Measurements from ENCODE around the gene IMMP2L.

The IMMP2L gene

DNA sequence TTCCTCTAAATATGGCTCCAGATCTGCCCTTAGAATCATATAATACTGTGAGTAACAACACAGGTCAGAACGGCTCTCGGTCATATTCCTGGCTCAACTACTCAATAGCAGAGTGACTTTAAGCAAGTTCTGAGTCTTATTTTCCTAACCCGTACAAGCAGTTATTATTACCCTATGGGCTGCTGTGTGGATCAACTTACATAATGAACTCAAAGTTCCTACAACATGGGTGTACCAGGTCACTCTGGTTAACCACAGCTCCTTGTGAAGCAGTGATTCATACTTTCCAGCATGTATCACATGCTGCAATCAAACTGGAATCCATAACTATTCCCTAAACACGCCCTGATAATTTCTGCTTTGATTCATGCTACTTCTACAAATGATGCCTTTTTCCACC is 364.0 kb downstream of the IMMP2L start:
- DNase-seq, result no peak

DNA sequence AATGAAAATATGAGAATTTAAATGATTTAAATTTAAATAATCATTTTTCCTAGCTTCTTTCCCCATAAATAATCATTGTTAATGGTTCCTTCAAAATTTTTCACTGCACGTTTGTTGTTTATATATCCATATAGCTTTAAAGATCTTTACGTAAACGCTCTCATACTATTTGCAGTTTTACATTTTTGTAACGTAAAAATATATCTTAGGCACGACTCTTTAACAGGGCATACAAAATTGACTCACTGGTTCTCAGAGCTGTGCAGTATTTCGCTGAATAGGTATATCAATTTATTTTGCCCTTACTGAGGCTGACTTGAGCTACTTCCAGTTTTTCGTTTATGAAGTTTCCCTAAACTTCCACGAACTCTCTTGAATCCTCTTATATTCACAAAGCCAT is 365.6 kb downstream of the IMMP2L start:
- no peak for DNase-seq

DNA sequence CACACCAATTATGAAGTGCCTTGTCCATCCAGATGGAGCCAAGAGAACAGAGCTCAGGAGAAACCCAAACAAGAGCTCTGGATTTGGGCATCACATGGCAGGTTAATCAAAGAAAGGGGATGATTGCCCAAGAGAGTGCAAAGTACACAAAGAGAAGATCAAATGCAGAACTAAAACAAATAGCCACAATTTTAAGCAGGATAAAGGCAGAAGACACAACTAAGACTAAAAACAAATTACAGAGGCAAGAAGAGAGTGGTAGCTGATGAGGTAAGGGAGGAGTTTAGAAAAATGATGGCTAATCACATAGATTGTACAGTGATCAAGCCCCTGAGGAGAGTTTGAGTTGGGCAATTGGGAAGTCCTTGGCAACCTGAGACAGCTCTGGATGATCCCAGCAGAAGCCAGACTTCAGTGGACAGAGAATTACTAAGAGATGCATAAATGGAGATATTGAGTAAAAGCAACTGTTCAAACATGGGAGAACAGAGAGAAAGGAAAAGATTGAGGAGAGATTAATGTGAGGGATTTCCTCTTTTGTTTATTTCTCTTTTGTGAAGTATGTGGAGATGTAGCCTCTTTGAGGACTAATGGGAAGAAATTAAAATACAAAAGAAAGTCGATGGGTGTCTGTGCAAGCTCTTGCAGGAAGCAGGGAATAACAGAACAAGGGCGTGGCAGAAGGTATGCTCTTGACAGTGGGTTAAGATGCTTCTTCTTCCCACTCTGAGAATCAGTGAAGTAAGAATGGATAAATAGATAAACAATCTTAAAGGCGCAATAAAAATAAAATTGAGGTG is 369.5 kb downstream of the IMMP2L start:
- DNase-seq, result no peak

DNA sequence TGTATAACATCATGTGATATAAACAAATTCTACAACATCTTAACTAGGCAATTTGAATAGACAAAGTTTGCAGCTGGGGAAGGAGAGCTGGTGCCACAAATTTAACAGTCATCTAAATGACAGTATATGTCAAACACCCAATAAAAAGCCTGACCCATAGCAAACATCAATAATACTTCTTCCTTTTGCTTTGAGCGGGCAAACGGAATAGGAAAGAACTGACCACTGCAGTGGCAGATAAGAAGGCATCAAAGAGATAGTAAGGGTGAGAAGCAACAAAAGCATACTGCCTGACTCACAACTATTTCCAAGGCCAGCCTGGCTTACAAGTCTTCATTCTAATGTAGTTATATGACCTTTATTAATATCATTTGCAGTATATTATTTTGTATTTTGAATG is 371.5 kb downstream of the IMMP2L start:
- DNase-seq, result no peak

DNA sequence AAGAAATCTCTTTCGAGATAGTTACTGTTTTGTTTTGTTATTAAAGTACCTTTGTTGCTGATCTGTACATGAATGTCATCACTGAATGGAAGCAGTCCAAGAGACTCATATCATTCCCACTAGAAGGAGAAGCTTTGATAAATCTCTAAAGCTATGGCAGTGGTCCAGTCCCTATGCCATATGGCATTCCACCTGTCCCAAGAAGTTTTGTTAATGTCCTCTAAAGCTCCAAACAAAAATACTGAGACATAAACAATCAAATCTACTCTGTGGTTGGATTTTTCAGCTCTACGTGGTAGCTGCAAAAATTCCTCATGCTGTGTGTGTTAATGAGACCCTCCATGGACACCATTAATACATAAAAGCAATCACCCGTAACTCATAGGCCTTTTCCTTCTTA is 377.3 kb downstream of the IMMP2L start:
- DNase-seq, result no peak

DNA sequence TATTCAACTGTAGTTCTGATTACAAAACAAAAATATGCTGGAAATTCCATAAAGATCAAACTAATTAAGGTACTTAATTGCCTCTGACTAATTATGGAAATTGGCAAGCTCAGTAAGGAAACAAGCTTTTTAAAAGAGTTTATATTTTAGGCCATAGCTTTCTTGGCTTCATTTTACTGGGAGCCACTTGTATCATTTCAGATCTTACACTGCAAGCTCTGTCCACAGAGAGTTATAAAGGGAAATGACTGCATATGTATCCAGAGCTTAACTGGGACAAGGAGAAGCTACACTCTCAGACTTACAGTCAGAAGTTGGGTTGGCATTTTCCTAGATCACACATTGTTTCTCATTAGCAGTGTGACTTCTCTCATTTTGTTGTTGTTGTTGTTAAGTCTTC is 379.0 kb downstream of the IMMP2L start:
- no peak for DNase-seq

DNA sequence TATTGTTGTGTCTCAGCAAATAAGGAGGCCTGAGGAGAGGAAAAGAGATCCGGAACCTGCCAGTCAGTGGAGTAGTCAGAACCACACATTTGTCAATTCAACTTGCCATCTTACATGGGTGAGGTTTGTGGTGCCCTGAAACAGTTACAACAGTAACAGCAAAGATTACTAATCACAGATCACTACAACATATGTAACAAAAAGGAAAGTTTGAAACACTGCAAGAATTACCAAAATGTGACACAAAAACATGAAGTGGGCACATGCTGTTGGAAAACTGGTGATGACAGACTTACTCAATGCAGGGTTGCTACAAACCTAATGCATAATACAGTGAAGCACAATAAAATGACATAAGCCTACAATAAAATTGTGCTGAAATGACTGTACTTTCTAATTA is 382.0 kb downstream of the IMMP2L start:
- DNase-seq, result no peak

DNA sequence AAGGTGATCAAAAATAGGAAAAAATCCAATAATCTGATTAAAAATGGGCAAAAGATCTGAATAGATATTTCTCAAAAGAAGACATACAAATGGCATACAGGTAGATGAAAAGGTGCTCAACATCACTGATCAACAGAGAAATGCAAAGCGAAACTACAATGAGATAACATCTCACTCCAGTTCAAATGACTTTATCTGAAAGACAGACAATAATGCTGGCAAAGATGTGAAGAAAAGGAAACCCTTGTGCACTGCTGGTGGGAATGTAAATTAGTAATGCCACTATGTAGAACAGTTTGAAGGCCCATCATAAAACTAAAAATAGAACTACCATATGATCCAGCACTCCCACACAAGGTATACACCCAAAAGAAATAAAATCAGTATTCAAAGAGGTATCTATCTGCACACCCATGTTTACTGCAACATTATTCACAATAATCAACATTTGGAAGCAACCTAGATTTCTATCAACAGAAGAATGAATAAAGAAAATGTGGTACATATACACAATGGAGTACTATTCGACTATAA is 386.3 kb downstream of the IMMP2L start:
- no peak for DNase-seq

DNA sequence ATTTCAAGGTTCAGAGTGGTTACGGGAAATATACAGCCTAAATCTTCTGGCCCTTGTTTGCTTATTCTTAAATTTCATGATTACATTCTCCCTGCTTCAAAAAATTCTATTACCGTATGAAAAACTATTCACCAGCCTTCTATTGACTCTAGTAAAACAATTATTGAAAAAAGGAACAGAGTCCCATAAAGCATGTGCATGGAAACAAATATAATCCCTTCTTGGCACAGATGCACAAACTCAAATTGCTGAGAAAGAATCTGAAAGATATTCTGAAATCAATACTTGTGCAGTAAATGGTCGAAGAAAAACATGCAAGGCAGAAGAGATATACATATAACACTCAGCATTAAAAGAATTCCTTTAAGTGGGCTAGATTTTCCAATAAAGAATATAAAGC is 387.8 kb downstream of the IMMP2L start:
- no peak for DNase-seq

DNA sequence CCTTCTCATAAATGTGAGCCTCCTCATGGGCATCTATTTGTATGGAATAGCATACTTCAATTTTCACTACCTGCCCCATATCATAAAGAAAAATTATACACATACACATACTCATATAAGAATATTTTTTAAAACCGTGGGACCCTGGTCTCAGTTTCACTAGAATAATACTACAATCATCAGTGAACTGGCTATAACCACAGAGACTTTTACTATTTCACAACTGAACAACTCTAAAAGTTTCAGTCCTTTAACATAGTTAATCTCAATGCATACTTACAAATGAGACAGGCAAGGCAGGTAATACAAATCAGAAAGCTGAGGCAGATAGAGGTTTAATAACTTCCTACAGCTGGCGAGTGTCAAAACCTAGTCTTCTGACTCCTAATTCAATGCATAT is 388.3 kb downstream of the IMMP2L start:
- no peak for DNase-seq

DNA sequence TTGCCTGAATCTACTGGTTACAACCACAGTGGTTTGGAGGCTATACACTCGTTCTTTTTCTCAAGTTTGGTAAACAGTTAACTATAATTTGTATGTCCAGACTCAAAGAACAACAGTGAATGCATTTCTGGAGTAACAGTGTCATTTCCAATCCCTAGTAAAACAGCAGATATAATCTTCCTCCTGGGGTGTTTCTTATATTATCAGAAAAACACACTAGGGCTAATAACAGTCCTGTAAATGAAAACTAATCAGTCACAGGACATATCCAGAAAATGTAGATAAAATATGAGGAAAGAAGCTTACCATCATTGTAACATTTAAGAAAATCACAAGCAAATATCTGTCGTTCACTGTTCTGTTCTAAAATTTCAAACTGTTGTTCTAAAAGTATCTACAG is 388.8 kb downstream of the IMMP2L start:
- no peak for DNase-seq

DNA sequence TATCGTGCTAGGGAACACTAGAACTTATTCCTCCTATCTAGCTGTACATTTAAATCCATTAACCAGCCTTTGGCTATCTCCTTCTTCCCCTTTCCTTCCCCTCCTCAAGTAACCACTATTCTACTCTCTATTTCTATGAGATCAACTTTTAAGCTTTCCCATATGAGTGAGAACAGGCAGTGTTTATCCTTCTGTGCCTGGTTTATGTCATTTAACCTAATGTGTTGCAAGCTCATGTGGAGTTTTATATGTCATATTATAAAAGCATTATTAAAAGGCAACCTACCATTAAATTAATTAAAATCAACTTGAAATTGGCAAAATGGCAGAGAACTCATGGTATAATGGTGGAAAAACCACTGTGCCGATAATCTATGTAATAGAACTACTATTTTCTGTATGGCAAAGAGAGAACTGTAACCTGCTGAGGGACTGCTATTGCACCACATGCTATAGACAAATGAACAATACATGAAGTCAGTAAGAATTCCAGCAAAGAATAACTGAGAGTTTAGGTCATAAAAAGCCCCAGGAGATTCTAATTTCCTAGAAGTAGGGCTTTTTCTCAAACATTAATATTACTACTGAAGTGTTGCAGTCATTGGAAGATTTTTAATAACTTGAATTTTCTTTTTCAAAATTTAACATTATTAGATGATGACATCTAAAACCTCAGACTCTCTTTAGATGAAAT is 389.6 kb downstream of the IMMP2L start:
- DNase-seq, result no peak

DNA sequence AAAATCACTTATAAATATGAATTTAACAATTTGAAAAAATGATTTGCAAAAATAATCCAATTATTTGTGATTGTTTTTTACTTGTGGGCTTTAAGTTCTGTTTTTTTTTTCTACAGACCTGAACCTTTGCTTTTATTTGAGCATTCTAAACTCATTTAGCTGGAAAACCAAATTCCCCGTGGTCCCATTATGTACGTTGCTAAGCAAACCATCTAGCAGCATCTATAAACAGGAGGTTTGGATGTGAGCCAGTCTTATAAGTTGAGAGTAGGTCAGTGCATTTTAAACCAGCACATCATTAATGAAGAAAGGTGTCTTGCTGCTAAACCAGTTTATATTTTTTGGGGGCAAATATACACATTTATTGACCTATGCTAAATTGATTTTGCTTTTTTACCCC is 394.1 kb downstream of the IMMP2L start:
- no peak for DNase-seq

DNA sequence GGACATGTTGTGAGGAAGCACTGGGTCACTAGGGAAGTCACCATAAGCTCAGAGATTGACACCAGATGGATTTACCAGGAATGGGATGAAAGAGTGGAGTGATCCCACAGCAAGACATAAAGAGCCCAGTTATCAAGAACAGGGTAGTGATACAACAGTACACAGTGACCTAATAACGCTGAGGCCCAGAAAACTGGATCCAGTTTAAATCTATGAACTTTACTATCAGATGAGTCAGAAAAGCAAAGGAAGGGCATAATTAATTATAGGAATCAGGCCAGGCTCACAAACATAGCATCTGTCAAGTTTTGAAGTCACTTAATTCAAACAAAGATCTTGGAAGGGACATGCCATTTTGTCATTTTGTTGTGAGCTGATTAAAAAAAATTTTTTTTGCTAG is 397.9 kb downstream of the IMMP2L start:
- DNase-seq, result no peak

DNA sequence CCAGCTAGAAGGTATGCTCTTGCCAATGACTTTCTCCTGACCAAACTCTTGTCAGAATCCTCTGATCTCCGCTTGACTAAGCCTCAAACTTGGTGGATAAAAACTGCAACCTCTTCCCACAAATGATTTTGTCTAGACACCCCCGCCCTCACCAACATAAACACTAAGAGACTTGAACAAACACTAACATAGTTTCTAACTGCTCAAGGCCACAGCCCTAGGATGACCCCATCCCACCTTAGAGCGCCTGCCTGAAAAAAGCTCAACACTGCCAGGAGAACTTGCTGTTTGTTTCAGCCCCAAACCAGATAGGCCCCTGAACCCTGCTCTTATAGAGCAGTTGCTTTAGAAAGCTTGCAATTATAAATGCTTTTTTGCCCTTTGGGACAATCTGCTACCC is 399.6 kb downstream of the IMMP2L start:
- DNase-seq, result no peak

DNA sequence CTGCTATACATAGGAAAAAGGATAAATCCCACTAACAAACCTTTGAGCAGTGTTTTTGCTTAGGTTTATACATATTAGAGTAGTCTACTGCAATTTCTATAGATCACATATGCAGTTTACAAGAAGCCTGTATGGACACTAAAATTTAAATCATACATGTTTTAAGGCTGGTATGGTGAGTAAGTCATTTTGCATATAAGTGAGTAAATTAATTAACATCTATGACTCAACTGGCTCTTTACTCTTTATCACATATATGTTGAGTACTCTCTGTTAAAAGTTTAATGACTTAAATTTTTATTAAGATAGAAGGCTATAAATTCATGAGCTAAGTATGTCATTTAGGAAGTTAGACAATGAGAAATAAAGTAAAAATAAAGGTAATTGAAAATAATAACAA is 402.0 kb downstream of the IMMP2L start:
- no peak for DNase-seq

DNA sequence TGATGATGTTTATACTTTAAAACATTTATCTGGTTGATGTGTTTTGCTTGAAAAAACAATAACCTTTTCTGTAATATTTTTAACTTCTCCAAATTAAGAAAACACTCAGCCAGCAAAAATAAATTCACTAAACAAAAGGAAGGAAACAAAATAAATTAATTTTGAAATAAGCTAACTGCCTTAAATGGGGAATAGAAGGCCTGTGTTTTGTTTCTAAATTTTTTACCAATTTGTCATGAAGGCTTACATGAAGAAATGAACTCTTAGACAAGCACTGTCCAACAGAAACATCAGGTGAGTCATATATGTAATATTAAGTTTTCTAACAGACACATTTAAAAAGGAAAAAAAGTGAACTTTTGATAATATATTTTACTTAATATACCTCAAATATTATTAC is 402.9 kb downstream of the IMMP2L start:
- DNase-seq, result no peak

DNA sequence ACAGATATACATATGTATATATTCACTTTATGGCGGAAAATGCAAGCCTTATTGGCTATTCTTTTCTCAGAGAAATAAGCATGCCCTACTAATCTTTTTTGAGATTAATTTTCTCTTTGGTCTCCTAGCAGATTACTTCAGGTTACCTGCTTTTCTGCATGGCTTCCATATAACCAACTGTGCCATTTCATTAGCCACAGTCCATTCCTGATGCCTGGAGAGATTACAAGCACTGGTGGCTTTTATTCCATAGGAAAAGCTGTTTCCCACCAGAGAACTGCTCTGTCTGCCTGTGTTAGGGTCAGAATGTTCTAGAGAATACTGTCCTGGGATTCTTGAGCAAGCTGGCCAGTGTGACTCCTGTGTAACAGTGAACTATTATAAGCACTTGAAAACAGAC is 411.6 kb downstream of the IMMP2L start:
- DNase-seq, result no peak

DNA sequence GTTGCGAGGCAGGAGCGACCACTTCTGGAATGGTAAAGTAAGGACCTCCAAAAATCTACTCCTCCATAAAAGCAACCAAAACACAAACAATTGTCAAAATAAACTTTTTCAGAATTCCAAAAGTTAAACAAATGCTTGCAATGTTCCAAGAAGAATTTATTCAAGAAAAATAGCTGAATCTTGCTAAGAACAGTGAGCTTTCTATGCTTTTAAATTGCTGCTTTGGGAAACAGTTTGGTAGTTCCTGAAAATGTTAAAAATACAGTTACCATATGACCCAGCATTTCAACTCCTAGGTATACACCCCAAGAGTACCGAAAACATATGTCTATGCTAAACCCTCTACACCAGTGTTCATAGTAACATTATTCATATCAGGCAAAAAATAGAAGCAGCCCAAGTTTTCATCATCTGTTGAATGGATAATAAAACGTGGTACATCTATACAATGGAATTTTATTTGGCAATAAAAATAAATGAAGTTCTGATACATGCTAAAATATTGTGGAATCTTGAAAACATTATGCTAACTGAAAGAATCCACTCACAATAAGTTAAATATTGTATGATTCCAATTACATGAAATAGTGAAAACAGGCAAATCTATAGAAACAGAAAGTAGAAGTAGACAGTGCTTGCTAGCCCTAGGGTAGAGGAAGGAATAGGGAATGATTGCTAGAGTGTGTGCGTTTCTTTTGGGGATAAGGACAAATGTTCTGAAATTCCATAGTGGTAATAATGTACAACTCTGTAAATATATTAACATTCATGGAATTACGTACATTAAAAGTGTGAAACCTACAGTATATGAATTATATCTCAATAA is 414.4 kb downstream of the IMMP2L start:
- DNase-seq, result no peak

DNA sequence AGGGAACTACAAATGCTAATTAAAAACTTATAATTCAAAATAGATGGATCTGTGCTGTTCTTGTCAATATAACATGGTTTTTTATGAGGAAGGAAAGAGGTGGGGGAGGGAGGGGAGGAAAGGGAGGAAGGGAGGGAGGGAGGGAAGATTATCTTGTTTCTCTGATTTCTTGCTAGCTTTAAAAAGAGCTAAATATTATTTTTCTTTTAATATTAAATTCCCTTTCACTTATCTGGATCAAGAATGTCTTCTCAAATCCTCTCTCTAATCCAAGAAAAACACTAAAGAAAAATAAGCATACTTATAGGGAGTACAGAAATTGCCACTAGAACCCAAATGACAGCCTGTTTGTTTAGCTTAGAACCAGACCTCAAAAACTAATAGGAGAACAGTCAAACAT is 416.2 kb downstream of the IMMP2L start:
- no peak for DNase-seq

DNA sequence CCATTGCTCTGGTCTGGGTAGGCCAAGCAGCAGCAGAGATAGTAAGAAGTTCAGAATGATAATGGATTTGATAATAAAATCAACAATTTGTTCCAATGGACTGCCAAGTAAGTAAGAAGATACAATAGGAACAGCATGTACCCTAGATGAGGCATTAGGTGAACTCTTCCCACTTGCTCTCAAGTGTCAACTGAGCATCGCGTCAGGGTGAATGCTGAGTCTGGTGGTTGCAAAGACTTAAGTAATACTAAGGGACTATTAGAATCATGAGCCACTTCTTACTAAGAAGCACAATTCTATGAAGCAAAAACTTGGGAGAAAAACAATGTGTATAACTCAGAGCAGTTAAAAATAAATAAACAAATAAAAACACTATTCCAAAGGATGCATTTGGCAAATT is 416.8 kb downstream of the IMMP2L start:
- DNase-seq, result no peak

DNA sequence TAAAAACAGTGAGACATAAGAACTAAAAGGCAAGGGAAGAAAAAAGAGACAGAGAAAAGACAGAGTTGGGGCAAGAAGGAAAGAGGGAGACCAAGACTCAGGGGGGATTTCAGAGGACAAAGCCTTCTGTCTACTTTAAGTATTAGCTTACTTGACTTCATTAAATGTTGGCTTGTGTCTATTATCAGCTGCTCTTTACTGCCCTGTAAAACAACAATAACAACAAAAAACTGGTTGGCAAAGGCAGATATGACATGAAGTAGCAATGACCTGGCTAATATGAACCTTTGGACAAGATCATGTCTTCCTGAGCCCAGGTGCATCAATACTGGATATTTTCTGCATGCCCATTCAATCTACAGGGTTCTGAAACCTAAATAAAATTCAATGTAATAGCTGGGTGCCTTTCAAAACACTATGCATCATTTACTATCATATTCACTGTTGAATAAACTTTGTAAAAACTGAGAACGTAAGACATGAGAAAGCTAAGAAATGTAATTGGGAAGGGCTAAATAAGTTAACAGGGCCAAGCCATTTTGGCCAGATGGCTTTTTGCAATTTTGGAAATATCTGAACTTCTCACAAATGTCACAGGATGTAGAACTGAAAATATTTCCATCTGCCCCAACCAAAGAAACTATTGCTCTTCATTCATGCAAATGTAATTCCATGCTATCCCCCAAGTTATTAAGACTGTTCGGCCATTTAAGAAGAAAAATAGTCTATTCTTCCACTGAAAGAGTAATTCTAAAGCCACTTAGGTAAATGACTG is 422.0 kb downstream of the IMMP2L start:
- DNase-seq, result no peak

DNA sequence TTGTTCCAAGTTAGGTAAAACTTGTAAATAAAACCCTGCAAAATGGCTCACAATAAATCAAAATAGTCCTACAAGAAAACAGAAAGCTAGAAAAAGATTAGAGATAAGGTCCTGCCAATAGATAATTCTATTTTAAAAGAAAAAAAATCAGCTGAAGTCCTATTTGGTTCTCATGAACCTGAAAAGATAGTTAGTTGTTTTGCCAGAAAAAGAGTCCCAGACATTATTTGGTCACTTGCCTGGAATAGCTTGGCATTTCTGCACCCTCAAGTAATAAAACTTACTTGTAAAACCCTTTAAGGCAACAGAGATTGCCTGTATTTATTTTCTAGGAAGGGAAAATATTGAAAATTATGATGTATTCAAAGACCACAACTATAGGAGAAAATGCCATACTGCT is 423.7 kb downstream of the IMMP2L start:
- no peak for DNase-seq
